Measurements from ENCODE around the gene ANKRD33.

DNA sequence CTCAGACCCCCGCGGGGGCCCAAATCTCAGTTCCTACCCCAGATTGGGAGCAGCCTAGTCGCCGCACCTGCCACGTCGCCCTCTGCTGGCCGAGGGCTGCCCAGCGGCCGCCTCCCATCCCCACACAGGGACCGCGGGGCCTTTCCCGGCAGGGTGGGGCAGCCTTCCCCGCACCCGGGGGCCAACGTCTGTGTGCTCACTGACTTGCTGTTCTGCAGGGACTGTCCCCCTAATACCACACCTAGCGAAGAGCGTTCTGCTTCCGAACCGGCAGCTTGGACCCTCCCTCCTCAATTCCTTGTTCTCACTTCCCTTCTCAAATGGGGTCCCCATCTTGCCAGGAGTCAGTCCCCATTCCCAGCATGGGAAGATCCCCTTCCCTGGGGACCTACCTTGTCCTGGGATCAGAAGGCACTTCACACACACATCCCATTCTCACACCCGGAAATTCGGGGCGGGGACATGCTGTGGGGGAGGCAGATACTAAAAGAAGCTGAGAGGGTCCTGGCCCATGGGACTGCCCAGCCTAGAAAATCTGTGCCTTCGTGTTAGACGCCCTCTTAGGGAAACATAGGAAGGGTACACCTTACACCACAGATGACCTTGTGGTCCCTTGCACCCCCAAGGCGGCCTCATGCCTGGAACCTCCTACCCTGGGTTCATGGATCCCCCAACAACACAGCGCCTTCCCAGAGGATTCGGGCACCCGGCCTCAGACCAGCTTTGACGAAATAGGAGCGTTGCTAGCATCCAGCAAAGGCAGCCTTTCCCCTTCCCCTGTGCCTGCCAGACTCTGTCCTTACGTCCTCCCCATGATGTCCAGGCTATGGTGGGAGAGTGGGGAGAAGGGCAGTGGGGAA is 35.8 kb downstream of the ANKRD33 start:
- TF ChIP-seq, protein P1, sequence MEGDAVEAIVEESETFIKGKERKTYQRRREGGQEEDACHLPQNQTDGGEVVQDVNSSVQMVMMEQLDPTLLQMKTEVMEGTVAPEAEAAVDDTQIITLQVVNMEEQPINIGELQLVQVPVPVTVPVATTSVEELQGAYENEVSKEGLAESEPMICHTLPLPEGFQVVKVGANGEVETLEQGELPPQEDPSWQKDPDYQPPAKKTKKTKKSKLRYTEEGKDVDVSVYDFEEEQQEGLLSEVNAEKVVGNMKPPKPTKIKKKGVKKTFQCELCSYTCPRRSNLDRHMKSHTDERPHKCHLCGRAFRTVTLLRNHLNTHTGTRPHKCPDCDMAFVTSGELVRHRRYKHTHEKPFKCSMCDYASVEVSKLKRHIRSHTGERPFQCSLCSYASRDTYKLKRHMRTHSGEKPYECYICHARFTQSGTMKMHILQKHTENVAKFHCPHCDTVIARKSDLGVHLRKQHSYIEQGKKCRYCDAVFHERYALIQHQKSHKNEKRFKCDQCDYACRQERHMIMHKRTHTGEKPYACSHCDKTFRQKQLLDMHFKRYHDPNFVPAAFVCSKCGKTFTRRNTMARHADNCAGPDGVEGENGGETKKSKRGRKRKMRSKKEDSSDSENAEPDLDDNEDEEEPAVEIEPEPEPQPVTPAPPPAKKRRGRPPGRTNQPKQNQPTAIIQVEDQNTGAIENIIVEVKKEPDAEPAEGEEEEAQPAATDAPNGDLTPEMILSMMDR (conservative IDR thresholded peaks at IDR 0.05; ENCODE audit: low read length) = peak; percentile 80
- no peak for TF ChIP-seq EZH2phosphoT487 (IDR thresholded peaks at IDR 0.05; ENCODE audit: borderline replicate concordance, low read depth, low read length)
